Activated naive CD4-positive, alpha-beta T cell treated with anti-CD3 and anti-CD28 coated beads, Interleukin-2, amount 50 U/mL, for 72 hours (primary cell): ENCODE results near the gene MBD3L1. TPM values are rescaled to one million over a fixed set of nuclear protein-coding genes. Genes with fewer than 3 reads are reported as not detected.
A peak's percentile ranks its signal among the peaks of the same experiment; 100 is the strongest.

ENCODE experiments used
- ATAC-seq, 2 donors: fragments of 150-1000 bp; cut with Tn5 transposase; 2 replicates each; pipeline ENCODE4 v1.10.0; 2021; ENCODE audit warnings: mild to moderate bottlenecking in 2 of 2, moderate library complexity in 2 of 2
- DNase-seq, 2 donors: peaks; one replicate each; pipeline ENCODE4 v3.0.0; 2021 to 2022; ENCODE audit warnings: low spot score in 2 of 2
- H3K27ac Mint-ChIP-seq, 2 donors: one replicate each; pipeline ENCODE4 v1.8.0; 2022; ENCODE audit warnings: mild to moderate bottlenecking in 2 of 2, mixed read lengths in 2 of 2
- H3K36me3 Mint-ChIP-seq, 2 donors: one replicate each; pipeline ENCODE4 v1.8.0; 2022; ENCODE audit warnings: mixed read lengths in 2 of 2
- H3K9me3 Mint-ChIP-seq, 2 donors: one replicate each; pipeline ENCODE4 v1.8.0; 2022; ENCODE audit warnings: mixed read lengths in 2 of 2
- total RNA-seq, 2 donors: library from RNA; stranded (reverse); gene quantifications; one replicate each; pipeline ENCODE4 v1.2.3, GENCODE V29; 2022

The MBD3L1 gene
- not detected for total RNA-seq

DNA sequence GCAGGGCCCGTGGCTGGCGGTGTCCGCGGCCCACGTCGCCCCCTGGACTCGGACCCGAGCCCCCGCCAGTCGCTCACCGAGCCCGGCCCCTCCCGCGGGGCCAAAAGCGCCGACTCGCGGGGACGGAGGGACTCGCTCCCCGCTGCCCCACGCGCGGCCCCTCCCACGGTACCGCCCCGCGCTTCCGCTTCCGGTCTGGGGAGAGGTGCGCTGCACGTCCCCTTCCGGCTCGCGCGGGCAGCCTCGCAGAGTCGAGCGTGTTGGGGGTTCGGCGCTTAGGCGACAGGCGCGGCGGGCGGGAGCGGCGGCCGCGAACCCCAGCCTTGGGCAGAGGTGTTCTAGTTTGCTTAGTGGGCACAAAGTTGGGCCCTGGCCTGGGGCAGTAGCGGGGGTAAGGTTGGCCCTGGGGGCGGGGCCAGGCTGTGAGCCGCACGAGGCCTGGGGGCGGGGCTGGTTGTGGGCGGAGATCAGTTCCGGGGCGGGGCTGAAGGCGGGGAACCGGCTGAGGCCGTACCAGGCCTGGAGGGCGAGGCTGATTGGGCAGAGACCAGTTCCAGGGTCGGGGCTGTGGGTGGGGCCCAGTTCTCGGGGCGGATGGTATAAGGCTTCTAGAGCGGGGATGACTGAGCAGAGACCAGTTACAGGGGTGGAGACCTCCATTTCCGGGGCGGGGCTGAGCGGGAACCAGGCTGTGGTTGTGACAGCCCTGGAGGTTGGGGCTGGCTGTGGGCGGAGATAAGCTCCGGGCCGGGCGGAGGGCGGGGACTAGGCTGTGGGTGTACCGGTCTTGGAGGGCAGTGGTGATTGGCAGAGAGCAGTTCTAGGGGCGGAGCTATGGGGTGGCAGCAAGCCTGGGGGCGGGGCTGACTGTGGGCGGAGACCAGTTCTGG, at the start of gene MBD3L1, which contains the start of gene ZNF558:
Gene MBD3L1, plus strand, starts transcription at position 246 of the 890 bp plus-strand sequence. CDS start 10,302 bp downstream, outside the sequence.
Gene ZNF558, minus strand, starts transcription at position 173 of the 890 bp plus-strand sequence. CDS start 9,645 bp downstream, outside the sequence.
- peaks cover 11 to 15% of the 10 kb centered on the region in 2 donors for H3K36me3 Mint-ChIP-seq
- ATAC-seq = peak; percentile 89 to 91

DNA sequence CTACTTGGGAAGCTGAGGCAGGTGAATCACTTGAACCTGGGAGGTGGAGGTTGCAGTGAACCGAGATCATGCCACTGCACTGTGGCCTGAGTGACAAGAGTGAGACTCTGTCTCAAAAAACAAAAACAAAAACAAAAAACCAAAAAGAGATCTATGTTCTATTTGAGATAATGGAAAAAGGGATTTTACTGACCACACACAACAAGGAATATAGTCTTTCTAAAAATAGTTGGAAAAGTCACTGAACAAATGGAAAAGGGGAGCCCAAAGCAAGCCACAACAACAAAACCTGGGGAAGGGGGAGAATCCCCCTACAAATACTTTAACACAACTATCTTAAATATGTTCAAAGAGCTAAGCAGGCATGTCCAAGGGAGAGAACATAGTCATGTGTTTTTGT, 37.4 kb upstream of the MBD3L1 start:
- DNase-seq (no peak), ATAC-seq (no peak)
- Mint-ChIP-seq H3K36me3 (peaks cover 15 to 20% of the 10 kb centered on the region in 2 donors), H3K27ac (no peak overlapping the region), H3K9me3 (peaks cover 9 to 12% of the 10 kb centered on the region in 2 donors)

More for the DNA sequence above, at the start of gene MBD3L1, which contains the start of gene ZNF558:
- peak within 1 kb of the TSS; percentile 95 to 97 for H3K27ac Mint-ChIP-seq
- peak; percentile 99 to 100 for DNase-seq
- no peaks in the 10 kb centered on the region for H3K9me3 Mint-ChIP-seq

DNA sequence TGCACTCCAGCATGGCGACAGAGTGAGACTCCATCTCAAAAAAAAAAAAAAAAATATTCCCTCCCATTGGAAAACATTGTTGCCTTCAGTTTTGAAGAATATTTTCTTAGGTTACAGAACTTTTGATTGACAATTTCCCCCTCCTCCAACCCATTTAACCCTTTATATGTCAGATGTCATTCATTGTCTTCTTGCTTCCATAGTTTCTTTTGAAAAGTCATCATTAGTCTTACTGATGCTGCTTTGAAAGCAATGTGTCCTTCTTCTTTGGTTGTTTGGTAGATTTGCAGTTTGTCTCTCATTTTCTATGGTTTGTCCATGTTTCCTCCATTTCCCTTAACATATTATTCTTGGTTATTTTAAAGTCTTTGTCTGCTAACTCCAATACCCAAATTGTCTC, 25.5 kb upstream of the MBD3L1 start:
- no peak overlapping the region for H3K27ac Mint-ChIP-seq
- peaks cover 75 to 80% of the 10 kb centered on the region in 2 donors for H3K36me3 Mint-ChIP-seq
- ATAC-seq (no peak), DNase-seq (no peak)
- peaks cover 47 to 51% of the 10 kb centered on the region in 2 donors for H3K9me3 Mint-ChIP-seq

- Mint-ChIP-seq H3K9me3 (peaks cover 55 to 73% of the 10 kb centered on the region in 2 donors), H3K36me3 (peaks cover 88 to 93% of the 10 kb centered on the region in 2 donors), H3K27ac (no peak overlapping the region)
- DNase-seq (no peak), ATAC-seq (no peak)
Observed at GRCh38 chr19:8811315-8812172, 20.6 kb upstream of the MBD3L1 start.

GRCh38 chr19:8814176-8814575, 18.0 kb upstream of the MBD3L1 start:
- Mint-ChIP-seq H3K36me3 (peaks cover 94 to 99% of the 10 kb centered on the region in 2 donors), H3K27ac (no peak overlapping the region), H3K9me3 (peaks cover 54 to 72% of the 10 kb centered on the region in 2 donors)
- DNase-seq = no peak
- no peak for ATAC-seq

DNA sequence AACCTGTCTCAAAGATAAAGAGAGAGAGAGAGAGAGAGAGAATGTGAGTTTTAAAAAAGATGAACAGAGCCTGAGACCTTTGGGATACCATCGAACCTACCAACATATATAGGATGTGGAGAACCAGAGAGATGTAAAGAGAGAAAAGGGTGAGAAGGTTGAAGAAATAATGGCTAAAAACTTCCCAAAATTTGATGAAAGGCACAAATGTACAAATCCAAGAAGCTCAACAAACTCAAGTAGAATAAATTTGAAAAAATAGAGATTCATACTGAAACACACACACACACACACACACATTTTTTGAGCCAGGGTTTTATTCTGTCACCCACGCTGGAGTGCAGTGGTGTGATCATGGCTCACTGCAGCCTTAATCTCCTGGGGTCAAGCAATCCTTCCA, 16.4 kb upstream of the MBD3L1 start:
- no peak for ATAC-seq
- Mint-ChIP-seq H3K36me3 (peaks cover 97 to 99% of the 10 kb centered on the region in 2 donors), H3K9me3 (peaks cover 61 to 63% of the 10 kb centered on the region in 2 donors), H3K27ac (no peak overlapping the region)
- no peak for DNase-seq

DNA sequence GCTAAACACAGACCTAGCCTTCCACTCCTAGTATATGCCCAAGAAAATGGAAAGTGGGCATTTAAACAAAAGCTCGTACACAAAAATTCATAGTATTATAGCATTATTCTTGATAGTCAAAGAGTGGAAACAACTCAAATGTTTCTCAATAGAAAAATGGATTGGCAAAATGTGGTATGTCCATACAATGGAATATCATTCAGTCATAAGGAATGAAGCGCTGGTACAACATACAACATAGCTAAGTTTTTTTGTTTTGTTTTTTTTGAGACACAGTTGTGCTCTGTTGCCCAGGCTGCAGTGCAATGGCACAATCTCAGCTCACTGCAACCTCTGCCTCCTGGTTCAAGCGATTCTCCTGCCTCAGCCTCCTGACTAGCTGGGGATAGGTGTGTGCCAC, 11.9 kb upstream of the MBD3L1 start:
- ATAC-seq (no peak), DNase-seq (no peak)
- Mint-ChIP-seq H3K27ac (no peak overlapping the region), H3K36me3 (peaks cover 92 to 99% of the 10 kb centered on the region in 2 donors), H3K9me3 (peaks cover 28 to 46% of the 10 kb centered on the region in 2 donors)

DNA sequence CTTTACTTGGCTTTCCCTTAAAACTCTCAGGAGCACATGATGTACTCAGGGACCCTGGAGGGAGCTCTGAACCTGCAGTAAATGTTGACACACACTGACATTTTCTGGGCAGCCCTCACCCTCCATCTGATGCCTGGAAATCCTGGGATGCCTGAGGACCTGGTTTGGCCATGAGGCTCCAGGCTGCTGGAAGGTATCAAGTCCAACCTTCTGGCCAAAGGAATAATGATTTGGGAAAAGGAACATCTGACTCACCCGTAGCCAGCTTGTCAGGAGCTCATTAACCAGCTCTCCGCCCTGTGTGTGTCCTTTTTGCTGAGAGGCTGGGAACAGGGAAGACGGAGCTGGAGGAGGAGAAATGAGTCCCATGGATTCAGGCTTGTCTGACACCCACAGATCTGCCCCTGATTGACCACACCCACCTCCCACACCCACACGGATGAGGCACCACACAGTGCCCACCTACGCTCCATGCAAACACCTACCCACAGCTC, 10.4 kb upstream of the MBD3L1 start:
- no peak for DNase-seq
- H3K27ac Mint-ChIP-seq = no peak overlapping the region
- peaks cover 13 to 30% of the 10 kb centered on the region in 2 donors for H3K9me3 Mint-ChIP-seq
- no peak for ATAC-seq
- peaks cover 82 to 84% of the 10 kb centered on the region in 2 donors for H3K36me3 Mint-ChIP-seq

DNA sequence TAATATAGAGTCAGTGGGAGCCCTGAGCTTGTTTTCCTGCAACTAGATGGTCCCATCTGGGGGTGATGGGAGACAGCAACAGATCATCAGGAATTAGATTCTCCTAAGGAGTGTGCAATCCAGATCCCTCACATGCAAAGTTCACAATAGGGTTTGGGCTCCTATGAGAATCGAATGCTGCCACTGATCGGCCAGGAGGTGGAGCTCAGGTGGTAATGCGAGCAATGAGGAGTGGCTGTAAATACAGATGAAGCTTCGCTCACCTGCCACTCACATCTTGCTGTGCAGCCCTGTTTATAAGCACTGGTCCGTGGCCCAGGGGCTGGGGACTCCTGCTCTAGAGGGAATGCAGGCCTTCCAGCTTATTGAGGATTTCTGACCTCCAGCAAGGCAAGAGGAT, 5.8 kb upstream of the MBD3L1 start:
- Mint-ChIP-seq H3K27ac (no peak overlapping the region), H3K9me3 (peaks cover 0 to 5% of the 10 kb centered on the region in 2 donors), H3K36me3 (peaks cover 50 to 57% of the 10 kb centered on the region in 2 donors)
- DNase-seq (no peak), ATAC-seq (no peak)

DNA sequence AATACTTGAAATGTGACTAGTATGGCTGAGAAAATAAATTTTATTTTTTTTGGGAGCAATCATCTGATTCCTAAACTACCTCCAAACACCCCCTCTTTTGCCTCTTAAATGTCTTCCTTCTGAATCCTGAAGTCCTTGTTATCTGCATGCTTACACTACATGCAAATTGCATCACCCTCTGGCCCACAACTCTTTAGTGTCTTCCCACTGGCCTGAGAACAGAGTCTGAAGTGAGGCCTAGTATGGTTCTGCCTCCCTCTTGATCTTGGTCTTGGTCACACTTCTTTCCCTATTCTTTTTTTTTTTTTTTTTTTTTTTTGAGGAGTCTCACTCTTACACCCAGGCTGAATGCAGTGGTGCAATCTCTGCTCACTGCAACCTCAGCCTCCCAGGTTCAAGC, 4.9 kb upstream of the MBD3L1 start:
- DNase-seq (no peak), ATAC-seq (no peak)
- Mint-ChIP-seq H3K27ac (no peak overlapping the region), H3K9me3 (peaks cover 0 to 5% of the 10 kb centered on the region in 2 donors), H3K36me3 (peaks cover 41 to 48% of the 10 kb centered on the region in 2 donors)

- H3K9me3 Mint-ChIP-seq = no peaks in the 10 kb centered on the region
- peaks cover 11 to 15% of the 10 kb centered on the region in 2 donors for H3K36me3 Mint-ChIP-seq
- peak overlapping the region; percentile 85 to 95 for H3K27ac Mint-ChIP-seq
- no peak for DNase-seq
- no peak for ATAC-seq
Observed at GRCh38 chr19:8831373-8831772, 804 bp upstream of the MBD3L1 start.

- no peak for DNase-seq
Observed at GRCh38 chr19:8831832-8832131, 395 bp upstream of the MBD3L1 start.

DNA sequence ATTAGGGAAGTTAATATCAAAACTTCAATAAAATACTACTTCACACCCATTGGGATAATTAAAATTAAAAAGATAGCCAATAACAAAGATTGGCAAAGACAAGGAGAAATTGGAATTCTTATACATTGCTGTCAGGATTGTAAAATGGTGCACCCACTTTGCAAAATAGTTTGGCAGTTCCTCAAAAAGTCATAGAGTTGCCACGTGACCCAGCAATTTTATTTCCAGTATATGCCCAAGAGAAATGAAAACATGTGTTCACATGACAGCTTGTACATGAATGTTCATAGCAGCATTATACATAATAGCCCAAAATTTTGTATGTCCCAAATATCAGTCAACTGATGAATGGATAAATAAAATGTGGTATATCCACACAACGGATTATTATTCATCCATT, 3.3 kb downstream of the MBD3L1 start:
- ATAC-seq (no peak), DNase-seq (no peak)
- Mint-ChIP-seq H3K36me3 (no peaks in the 10 kb centered on the region), H3K27ac (no peak overlapping the region), H3K9me3 (no peaks in the 10 kb centered on the region)

More at GRCh38 chr19:8831832-8832131, 395 bp upstream of the MBD3L1 start:
- peak overlapping the region; percentile 85 to 95 for H3K27ac Mint-ChIP-seq
- peaks cover 11 to 15% of the 10 kb centered on the region in 2 donors for H3K36me3 Mint-ChIP-seq
- H3K9me3 Mint-ChIP-seq = no peaks in the 10 kb centered on the region
- ATAC-seq = peak; percentile 2 to 3

GRCh38 chr19:8835877-8836276, 3.7 kb downstream of the MBD3L1 start:
- H3K27ac Mint-ChIP-seq = no peak overlapping the region
- DNase-seq (no peak), ATAC-seq (no peak)
- H3K9me3 Mint-ChIP-seq = no peaks in the 10 kb centered on the region
- H3K36me3 Mint-ChIP-seq = no peaks in the 10 kb centered on the region

- ATAC-seq (no peak), DNase-seq (no peak)
- Mint-ChIP-seq H3K36me3 (no peaks in the 10 kb centered on the region), H3K9me3 (no peaks in the 10 kb centered on the region), H3K27ac (no peak overlapping the region)
Observed at GRCh38 chr19:8840708-8841107, 8.5 kb downstream of the MBD3L1 start.

GRCh38 chr19:8846819-8847218, 14.6 kb downstream of the MBD3L1 start:
- no peak for DNase-seq
- Mint-ChIP-seq H3K9me3 (peaks cover 8 to 18% of the 10 kb centered on the region in 2 donors), H3K27ac (no peak overlapping the region), H3K36me3 (peaks cover 0 to 11% of the 10 kb centered on the region in 2 donors)
- ATAC-seq = no peak

GRCh38 chr19:8849232-8849631, 17.1 kb downstream of the MBD3L1 start:
- Mint-ChIP-seq H3K36me3 (peaks cover 0 to 11% of the 10 kb centered on the region in 2 donors), H3K9me3 (peaks cover 8 to 18% of the 10 kb centered on the region in 2 donors), H3K27ac (peak overlapping the region in 1 of 2 donors; percentile 33)
- DNase-seq = no peak
- ATAC-seq = no peak
